ENCODE data around the gene PGP. TPM values are rescaled to one million over a fixed set of nuclear protein-coding genes. Genes with fewer than 3 reads are reported as not detected.

Gene PGP
- polyA plus RNA-seq, 1 donor (not counting 4 experiments of a cell fraction or from before 2014, with no cell fraction given): 10.3 TPM

- Histone ChIP-seq H4K20me1 (ENCODE audit: control insufficient read depth, extremely low read depth, insufficient read depth, low read length) (peaks cover 2% of the 10 kb centered on the region), H3K4me2 (ENCODE audit: control insufficient read depth, extremely low read depth, insufficient read depth, low read depth, low read length) (no peak overlapping the region), H3K27ac (ENCODE audit: control insufficient read depth, insufficient read depth, low read length) (no peak overlapping the region), H2AFZ (ENCODE audit: control insufficient read depth, low read length) (no peak overlapping the region), H3K79me2 (ENCODE audit: control insufficient read depth, insufficient read depth, low read length) (peaks cover 29% of the 10 kb centered on the region), H3K27me3 (ENCODE audit: control insufficient read depth, extremely low read depth, insufficient read depth, low read length) (no peaks in the 10 kb centered on the region), H3K4me3 (ENCODE audit: control insufficient read depth in 2 of 3, extremely low read depth in 1 of 3, insufficient read depth in 2 of 3, low read depth in 1 of 3, low read length in 3 of 3) (no peak overlapping the region), H3K9ac (ENCODE audit: control insufficient read depth, extremely low read depth, insufficient read depth, low read length) (no peak overlapping the region), H3K36me3 (ENCODE audit: control insufficient read depth in 2 of 2, extremely low read depth in 1 of 2, insufficient read depth in 2 of 2, low read length in 2 of 2) (peaks cover 26 to 51% of the 10 kb centered on the region in 2 experiments), H3K4me1 (ENCODE audit: control insufficient read depth, extremely low read depth, insufficient read depth, low read length) (peaks cover 17% of the 10 kb centered on the region), H3K9me3 (ENCODE audit: control insufficient read depth, low read depth, low read length) (no peaks in the 10 kb centered on the region), H3K9me1 (ENCODE audit: control insufficient read depth, extremely low read depth, insufficient read depth, low read length) (peaks cover 3% of the 10 kb centered on the region)
- FAIRE-seq (no peak), DNase-seq (ENCODE audit: low read depth, low spot score) (no peak)
- no peak for TF ChIP-seq EZH2 (IDR thresholded peaks at IDR 0.05; ENCODE audit: low read length)
- TF ChIP-seq CTCF (optimal IDR thresholded peaks at IDR 0.05 in 1 of 3, IDR thresholded peaks at IDR 0.05 in 1 of 3, conservative IDR thresholded peaks at IDR 0.05 in 1 of 3; ENCODE audit: extremely low read depth in 1 of 3, insufficient read depth in 2 of 3, low read length in 3 of 3): no peak
- dilution Hi-C loops (cut with MboI; ENCODE audit: extremely low pct_ligation_motif_present, low sequenced_read_pairs): no loop called here
Measured at GRCh38 chr16:2230376-2230775, 15.7 kb upstream of the PGP start.

GRCh38 chr16:2229632-2230250, 15.1 kb upstream of the PGP start:
- peaks cover 22 to 46% of the 10 kb centered on the region in 2 experiments for H3K36me3 ChIP-seq (ENCODE audit: control insufficient read depth in 2 of 2, extremely low read depth in 1 of 2, insufficient read depth in 2 of 2, low read length in 2 of 2)
- H3K9me1 ChIP-seq (ENCODE audit: control insufficient read depth, extremely low read depth, insufficient read depth, low read length): peaks cover 3% of the 10 kb centered on the region
- no peak for DNase-seq (ENCODE audit: low read depth, low spot score)
- H3K79me2 ChIP-seq (ENCODE audit: control insufficient read depth, insufficient read depth, low read length): peaks cover 35% of the 10 kb centered on the region
- no peak for FAIRE-seq
- H3K27me3 ChIP-seq (ENCODE audit: control insufficient read depth, extremely low read depth, insufficient read depth, low read length): no peaks in the 10 kb centered on the region
- no peak overlapping the region for H3K27ac ChIP-seq (ENCODE audit: control insufficient read depth, insufficient read depth, low read length)
- dilution Hi-C loops (cut with MboI; ENCODE audit: extremely low pct_ligation_motif_present, low sequenced_read_pairs): no loop called here
- H3K4me2 ChIP-seq (ENCODE audit: control insufficient read depth, extremely low read depth, insufficient read depth, low read depth, low read length): no peak overlapping the region
- H2AFZ ChIP-seq (ENCODE audit: control insufficient read depth, low read length): no peak overlapping the region
- H3K4me1 ChIP-seq (ENCODE audit: control insufficient read depth, extremely low read depth, insufficient read depth, low read length): peaks cover 17% of the 10 kb centered on the region
- no peak overlapping the region for H3K4me3 ChIP-seq (ENCODE audit: control insufficient read depth in 2 of 3, extremely low read depth in 1 of 3, insufficient read depth in 2 of 3, low read depth in 1 of 3, low read length in 3 of 3)
- no peak for TF ChIP-seq EZH2 (IDR thresholded peaks at IDR 0.05; ENCODE audit: low read length)
- no peak for TF ChIP-seq CTCF (optimal IDR thresholded peaks at IDR 0.05 in 1 of 3, IDR thresholded peaks at IDR 0.05 in 1 of 3, conservative IDR thresholded peaks at IDR 0.05 in 1 of 3; ENCODE audit: extremely low read depth in 1 of 3, insufficient read depth in 2 of 3, low read length in 3 of 3)
- no peaks in the 10 kb centered on the region for H3K9me3 ChIP-seq (ENCODE audit: control insufficient read depth, low read depth, low read length)
- H4K20me1 ChIP-seq (ENCODE audit: control insufficient read depth, extremely low read depth, insufficient read depth, low read length): no peaks in the 10 kb centered on the region
- H3K9ac ChIP-seq (ENCODE audit: control insufficient read depth, extremely low read depth, insufficient read depth, low read length): no peak overlapping the region
